HG02870 (cell line): ENCODE measurements around the gene MGAT4A.

Experiments used
- ATAC-seq: cut with Tn5 transposase; IDR thresholded peaks from one replicate; pipeline ENCODE4 v1.9.1; 2021; ENCODE audit warnings: mild to moderate bottlenecking, moderate library complexity; ENCODE audit not compliant: unreplicated experiment

MGAT4A gene

DNA sequence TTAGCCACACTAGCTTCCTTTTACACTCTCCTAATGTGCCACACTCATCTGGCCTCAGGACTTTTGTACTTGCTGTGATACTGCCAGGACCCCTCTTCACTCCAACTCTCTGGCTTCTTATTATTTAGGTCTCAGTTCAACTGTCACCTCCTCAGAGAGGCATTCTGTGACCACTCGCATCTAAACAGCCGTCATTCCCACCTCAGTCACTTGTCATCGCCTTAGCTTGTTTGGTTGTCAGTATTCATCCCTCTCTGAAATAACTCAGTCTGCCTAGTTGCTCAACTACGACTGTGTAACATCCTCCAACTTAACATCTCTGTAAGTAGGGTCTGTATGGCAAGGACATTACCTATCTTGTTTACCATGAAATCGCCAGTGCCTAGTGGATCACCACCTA, 27.2 kb downstream of the MGAT4A start:
- no peak for ATAC-seq

DNA sequence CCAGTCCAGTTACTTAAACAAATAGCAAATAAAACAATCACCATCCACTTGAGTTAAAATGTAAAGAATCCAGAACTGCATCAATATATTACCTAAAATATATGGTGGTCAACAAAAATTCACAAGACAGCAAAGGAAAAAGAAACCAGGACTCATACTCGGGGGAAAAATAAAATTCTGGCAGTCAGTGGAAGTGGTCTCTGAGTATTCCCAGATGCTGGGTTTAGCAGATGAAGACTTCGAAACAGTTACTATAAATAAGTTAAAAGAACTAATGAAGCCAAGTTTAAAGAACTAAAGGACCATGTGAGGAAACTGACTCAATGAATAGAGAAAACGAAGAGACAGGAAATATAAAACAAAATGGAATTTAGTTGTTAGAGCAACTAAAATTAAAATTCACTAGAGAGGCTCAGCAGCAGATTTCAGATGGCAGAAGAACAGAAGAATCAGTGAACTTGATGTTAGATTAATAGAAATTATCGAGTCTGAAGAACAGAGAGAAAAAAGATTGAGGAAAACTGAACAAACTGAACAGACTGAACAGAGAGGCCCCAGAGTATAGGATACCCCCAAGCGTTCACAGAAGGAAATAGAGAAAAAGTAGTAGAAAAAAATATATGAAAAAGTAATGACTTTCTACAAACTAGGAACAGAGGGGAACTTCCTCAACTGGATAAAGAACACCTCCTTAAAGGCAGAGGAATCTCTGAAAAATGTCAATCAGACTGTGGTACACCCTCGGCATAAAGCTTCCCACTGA, 27.9 kb downstream of the MGAT4A start:
- no peak for ATAC-seq

DNA sequence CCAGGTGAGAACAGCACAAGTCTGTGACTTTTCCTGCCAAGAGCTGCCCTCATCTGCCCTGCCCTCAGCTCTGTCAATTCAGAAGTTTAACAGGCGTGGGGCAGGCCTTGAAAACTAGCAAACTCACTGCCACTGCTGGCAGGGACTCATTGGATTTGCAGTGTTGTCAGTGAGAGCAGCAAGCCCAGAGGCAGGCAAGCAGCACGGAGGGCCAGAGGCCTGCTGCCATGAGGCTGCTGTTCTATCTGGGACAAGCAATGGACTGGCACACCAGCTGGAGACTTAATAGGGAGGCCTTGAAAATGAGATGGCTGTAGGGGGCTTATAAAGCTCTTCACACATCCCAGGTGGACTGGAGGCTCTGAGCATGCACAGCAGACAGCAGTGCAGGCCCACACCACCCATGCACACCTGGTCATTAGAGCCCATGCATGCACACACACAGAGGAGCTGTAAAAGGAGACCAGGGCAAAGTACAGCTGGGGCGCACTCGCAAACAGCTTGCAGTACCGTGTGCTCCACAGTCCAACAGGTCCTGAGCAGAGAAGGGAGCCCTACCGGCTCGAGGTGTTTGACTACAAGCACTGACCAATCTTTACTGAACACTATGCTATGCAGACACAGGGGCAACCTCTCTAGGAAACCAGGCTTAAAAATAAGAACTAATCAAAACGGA, 28.7 kb downstream of the MGAT4A start:
- no peak for ATAC-seq

DNA sequence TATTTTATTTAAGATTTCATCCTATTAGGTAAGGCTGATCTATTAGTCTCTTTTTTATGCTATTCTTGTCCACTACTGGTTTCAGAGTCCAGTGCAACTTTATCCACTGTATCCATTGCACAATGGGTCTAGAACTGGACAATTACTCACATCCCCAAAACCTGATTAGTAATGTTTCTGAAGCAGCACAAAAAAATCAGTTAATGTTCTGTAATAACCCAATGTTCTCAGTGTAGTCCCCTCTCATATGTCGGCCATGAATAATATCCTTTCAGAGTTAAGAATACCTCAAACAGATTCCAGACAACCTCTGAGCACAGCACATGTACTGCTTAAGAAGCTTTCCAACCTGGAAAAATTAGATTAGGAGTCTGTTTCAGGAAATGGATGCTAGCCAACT, 29.7 kb downstream of the MGAT4A start:
- ATAC-seq = no peak

DNA sequence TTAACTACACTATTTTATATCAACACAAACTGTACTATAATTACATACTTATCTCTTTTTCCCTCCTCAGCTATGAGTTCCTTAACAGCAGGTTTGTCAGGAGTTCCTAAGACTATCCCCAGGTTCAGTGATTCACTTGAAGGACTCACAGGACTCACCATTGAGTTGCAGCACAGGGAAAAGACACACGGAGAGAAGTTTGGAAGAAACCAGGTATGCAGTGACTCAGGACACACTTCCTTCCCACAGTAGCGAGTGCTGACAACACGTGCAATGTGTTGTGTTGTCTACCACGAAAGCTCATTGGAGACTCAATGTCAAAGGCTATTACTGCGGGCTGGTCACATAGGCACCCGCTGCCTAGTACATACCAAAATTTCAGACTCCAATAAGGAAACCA, 32.0 kb downstream of the MGAT4A start:
- no peak for ATAC-seq

DNA sequence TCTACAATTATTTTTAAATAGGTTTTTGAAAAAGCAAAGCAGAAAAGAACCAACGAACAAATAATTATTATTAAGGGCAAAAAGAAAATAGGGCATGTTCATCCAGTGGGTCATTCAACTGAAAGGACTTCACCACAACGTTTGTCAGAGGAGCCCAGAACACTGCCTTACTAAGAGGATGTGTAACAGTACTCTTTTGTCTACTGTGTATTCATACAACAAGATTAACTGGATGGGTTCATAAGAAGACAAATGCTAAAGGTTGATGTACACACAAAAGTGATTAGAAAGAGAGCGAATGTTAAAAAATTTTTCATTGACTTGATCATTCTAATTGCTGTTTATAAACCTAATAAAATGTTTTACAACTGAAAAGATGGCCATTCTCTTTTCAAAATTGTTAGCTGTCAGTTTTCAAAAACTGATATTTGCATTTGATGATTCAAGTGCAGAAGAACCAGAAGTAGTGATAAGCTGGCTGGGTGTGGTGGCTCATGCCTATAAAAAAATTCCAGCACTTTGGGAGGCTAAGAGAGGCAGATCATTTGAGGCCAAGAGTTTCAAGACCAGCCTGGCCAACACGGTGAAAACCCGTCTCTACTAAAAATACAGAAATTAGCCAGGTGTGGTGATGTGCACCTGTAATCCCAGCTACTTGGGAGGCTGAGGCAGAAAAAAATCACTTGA, 33.1 kb downstream of the MGAT4A start:
- no peak for ATAC-seq

DNA sequence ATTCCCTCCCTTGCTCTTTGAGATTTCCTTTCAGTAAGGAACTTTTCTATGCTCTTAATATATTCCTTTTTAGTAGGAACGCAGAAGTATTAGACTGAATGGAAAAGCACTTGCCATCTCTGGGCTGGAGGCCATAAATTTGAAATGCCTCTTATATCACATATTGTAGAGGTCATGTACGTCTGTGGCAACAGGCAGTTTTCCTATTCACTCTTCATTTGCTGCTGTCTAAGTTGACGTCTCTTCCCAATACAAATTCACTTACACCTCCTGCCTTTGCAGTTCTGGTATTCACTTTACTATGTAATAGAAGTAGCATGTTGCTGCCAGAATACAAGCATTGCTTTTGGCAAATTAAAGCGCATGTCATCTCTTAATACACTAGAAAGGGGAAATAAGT, 34.7 kb downstream of the MGAT4A start:
- no peak for ATAC-seq

DNA sequence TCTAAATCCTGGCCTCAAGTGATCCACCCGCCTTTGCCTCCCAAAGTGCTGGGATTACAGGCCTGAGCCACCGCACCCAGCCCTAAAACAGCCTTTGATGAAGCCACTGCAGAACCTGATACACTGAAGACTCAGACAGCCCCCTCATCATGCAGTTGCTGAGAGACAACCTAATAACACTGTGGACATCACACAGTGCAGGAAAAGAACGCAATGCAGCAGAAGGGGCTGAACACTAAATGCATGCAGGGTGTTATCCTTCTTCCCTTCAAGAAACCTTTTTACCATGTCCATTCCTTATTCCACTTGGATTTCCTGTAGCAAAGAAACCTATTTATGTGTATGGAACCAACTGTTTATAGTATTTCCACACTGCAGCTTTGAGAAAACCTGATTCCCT, 35.7 kb downstream of the MGAT4A start:
- no peak for ATAC-seq

DNA sequence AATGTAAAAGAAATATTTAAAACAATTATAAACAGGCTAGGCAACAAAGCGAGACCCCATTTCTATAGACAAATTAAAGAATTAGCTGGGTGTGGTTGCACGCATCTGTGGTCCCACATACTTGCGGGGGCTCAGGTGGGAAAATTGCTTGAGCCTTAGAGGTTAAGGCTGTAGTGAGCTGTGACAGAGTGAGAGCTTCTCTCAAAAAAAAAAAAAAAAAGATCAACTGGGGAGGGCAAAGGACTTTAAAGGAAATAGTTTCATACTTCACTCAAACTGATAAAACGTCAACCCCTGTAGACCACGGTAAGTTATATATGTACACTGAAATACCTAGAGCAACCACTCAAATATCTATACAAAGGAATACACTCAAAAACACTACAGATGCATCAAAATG, 37.5 kb downstream of the MGAT4A start:
- ATAC-seq = no peak

DNA sequence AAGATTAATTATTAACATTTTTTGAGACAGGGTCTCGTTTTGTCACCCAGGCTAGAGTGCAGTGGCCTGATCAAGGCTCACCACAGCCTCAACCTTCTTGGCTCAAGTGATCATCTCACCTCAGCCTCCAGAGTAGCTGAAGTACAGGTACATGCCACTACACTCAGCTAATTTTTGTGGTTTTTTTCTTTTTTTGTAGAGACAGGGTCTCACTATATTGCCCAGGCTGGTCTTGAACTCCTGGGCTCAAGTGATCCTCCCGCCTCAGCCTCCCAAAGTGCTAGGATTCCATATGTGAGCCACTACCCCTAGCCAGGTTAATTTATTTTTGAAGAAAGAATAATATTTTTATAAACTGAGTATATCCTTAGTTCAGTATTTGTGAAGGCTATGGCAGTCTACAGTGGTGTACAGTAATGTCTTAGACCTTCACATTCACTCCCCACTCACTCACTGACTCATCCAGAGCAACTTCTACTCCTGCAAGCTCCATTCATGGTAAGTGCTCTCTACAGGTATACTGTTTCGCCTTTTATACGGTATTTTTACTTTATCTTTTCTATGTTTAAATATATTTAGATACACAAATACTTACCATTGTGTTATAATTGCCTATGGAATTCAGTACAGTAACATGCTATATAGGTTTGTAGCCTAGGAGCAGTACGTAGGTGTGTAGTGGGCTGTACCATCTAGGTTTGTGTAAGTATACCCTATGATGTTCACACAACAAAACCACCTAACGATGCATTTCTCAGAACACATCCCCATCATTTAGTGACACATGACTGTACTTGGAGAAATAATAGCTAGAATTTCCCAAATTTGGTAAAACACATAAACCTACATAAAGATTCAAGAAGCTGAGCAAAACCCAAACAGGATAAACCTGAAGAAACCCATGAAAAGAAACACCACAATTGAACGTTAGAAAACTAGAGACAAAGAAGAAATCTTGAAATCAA, 38.6 kb downstream of the MGAT4A start:
- no peak for ATAC-seq

DNA sequence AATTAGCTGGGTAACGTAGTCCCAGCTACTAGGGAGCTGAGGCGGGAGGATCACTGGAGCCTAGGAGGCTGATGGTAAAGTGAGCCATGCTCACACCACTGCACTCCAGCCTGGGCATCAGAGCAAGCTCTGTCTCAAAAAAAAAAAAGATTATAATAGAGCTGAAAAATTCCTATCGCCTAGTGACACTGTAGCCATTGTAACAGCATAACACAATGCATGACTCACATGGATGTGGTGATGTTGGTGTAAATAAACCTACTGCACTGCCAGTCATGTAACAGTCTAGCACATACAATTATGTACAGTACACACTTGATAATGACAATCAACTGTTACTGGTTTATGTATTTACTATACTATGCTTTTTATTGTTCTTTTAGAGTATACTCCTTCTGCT, 39.6 kb downstream of the MGAT4A start:
- ATAC-seq = no peak

DNA sequence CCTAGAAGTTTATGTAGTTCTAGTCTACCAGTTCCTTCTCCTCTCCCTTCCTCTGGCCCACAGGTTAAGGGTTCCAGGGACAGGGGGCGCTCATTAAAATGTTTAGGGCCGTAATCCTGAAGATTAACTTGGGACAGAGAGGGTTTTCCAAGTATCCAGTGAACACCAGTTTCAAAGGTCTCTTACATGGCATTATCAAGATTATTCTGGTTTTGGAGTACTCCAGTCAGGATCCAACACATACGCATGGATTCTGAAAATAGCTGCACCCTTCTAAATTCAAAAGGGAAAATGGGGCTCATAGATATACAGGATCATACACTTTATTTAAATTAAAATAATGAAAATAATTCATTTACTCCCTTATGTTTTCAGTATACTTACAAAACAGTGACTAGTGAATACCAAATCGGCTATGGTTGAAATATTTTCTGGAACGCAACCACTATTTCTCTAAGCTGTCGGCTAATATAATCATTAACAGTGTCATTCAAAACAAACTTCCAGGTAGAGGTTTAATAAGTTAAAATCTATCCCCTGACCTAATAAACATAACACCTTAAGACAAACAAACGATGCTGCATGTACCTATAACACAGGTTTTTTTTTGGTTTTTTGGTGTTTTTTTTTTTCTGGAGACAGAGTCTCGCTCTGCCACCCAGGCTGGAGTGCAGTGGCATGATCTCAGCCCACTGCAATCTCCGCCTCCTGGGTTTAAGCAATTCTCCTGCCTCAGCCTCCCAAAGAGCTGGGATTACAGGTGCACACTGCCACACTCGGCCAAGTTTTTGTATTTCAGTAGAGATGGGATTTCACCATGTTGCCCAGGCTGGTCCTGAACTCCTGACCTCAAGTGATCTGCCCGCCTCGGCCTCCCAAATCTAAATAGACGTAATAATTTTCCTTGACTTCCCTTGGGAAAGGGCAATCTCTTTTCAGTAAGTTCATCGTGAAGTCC, 44.7 kb downstream of the MGAT4A start:
- no peak for ATAC-seq

DNA sequence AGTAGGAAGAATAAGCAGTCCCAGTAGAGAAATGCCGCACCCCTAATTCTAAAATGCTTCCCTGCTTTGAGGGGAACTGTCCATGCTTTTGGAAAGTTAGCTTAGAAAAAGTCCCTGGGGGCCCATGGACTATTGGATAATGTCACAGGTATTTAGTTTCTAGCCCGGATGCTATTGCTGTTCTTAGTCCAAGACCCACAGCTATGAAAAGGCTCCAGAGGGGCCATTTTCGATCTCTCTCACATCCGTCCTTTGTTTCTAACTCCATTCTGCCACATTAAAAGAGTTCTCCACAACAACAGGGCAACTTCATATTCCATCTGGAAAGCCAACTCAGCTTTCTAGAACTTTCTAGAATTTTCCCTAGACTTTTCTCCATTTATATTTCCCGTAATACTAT, 47.2 kb downstream of the MGAT4A start:
- ATAC-seq = no peak

DNA sequence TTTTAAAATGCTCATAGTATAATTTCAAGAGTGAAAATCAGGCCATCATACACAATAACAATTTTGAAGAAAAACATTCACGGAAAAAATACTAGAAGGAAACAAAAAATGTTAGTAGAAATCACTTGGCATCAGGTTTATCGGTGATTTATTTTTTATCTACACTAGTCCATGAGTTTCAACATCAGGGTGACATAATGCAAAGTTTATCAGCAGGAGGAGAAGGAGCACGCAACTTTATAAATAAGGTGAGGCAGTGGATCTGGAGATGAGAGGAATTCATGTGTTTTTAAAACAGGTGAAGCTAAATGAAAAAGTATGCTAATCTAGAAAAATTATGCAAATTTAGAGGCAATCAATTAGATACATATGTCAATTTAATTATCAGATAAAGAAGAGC, 54.2 kb downstream of the MGAT4A start:
- no peak for ATAC-seq

DNA sequence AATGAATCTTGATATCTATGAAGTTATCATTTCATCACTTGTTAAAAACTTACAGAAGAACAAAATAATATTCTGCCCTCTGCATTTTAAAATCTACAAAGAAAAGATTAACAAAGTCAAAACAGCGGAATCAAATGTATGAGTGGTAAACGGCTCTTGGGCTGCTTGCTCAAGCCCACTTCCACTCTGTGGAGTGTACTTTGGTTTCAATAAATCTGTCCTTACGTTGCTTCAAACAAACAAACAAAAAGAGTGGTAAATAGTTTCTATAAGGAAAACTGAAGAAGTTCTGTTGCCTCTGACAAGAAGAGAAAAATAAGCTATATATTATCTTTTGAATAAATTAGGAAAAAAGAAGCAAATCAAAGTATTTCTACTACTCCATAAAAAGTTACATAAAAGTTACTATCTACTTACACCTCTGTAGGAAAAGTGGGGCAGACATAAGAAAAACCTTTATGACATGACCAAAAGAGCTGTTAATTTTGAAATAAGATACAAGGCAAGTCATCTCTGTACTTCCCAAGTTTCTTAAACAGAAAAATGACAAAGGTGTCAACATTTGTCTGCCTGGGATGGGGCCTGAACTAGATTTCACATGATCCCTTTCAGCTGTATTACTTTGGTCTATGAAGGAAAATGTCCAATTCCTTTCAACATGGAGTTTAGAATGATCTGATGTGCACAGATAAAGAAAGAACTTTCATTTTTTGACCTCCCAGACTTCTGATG, 56.5 kb downstream of the MGAT4A start:
- no peak for ATAC-seq

DNA sequence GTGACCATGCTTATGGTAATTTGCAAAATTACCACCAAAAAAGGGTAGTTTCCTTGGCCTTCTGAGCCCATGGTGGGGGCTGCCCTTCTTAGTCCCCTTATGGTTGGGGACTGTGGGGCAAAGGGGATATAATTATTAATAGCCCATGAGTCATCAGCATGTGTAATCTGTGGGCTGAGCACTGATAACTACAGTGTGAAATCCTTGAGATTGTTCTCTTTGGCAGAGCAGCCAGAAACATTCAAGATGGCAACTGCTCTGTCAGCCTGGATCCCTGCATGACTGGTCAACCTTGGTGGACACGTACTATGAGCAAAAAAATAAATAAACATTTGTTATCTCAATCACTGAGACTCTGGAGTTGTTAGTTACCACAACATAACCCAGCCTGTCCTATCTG, 61.3 kb downstream of the MGAT4A start:
- no peak for ATAC-seq

DNA sequence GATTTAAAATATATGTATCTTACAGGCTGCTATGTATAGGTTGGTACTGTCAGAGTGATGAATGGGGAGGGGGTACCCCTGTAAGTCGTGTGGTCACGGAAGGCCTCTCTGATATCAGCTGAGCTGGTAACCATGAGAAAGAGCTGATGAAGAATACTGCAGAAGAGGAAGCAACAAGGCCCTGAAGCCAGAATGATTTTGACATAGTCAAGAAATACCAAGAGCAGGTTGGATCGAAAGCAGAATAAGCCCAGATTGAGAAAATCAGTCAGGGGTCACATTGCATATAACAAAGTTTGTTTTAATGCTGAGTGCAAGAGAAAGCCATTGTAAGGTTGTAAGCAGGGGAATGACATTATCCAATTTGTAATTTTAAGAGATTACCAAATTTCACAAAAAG, 65.3 kb downstream of the MGAT4A start:
- ATAC-seq = no peak

DNA sequence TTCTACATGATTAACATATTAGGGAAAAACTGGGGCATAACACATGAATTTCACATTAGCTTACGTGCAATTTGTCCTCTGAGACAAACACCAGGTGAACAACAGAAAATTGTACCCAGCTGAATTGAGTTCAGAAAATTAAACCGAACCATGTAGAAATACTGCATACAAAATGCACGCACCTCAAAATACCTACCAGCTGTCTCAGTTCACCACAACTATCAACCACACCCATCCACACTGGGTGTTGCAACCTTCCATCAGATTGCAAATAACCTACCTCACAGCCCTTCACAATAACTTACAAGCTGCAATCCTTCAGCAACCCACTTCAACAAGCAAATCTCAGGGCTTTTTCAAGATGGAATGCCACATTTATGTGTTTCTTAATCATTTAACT, 66.6 kb downstream of the MGAT4A start:
- no peak for ATAC-seq

DNA sequence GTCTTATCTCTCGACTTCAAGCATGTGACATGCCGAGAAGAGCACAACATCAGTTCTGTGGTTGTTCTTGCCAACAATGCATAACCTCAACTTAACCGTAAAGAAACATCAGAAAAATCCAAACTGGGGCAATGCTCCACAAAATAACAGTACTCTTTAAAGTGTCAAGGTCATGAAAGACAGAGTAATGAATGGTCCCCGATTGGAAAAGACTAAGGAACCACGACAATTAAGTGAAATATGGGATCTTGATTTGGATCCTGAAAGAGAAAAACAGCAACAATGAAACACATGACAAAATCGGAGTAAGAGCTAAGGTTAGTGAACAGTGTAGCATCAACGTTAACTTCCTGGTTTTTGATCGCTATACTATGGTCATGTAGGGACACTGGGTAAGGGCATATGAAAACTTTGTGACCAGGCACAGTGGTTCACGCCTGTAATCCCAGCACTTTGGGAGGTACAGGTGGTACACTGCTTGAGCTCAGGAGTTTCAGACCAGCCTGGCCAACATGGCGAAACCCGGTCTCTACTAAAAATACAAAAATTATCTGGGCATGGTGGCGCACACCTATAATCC, 67.3 kb downstream of the MGAT4A start:
- ATAC-seq = no peak
